DND-41 (cell line): ENCODE data around the gene ZDHHC13.

Experiments used
- ATAC-seq: fragments of 200-7000 bp; cut with Tn5 transposase; 3 replicates; pipeline ENCODE4 v1.9.1; 2021; ENCODE audit warnings: low read depth; ENCODE audit not compliant: insufficient read depth
- DNase-seq: peaks from one replicate; pipeline ENCODE4 v3.0.0-alpha.2; 2020
- H2AFZ ChIP-seq: 2 replicates; pipeline ENCODE4 v1.6.0; 2012; ENCODE audit warnings: low read depth, low read length
- H3K27ac ChIP-seq: 2 replicates; pipeline ENCODE4 v1.5.1; 2012; ENCODE audit warnings: low read length, inconsistent platforms
- H3K27me3 ChIP-seq: fragments of 200-600 bp; sonication (generic); 2 replicates; pipeline ENCODE4 v1.6.0; 2012; ENCODE audit warnings: low read length, mild to moderate bottlenecking, inconsistent platforms; ENCODE audit not compliant: insufficient read depth, poor library complexity
- H3K36me3 ChIP-seq: 2 replicates; pipeline ENCODE4 v1.5.1; 2012; ENCODE audit warnings: low read length, inconsistent platforms; ENCODE audit not compliant: insufficient read depth
- H3K4me1 ChIP-seq: 2 replicates; pipeline ENCODE4 v1.5.1; 2012; ENCODE audit warnings: mild to moderate bottlenecking, low read length; ENCODE audit not compliant: insufficient read depth
- H3K4me2 ChIP-seq: 2 replicates; pipeline ENCODE4 v1.6.0; 2012; ENCODE audit warnings: mild to moderate bottlenecking, moderate library complexity, low read length, inconsistent platforms; ENCODE audit not compliant: insufficient read depth
- H3K4me3 ChIP-seq, 2 experiments: fragments of 200-600 bp in 1 of 2; shearing (Covaris generic) in 1 of 2; 2 replicates each; pipeline ENCODE4 v1.5.1; 2012 to 2016; ENCODE audit warnings: inconsistent platforms in 2 of 2, low read length in 2 of 2, mild to moderate bottlenecking in 2 of 2, low read depth in 1 of 2, moderate library complexity in 1 of 2
- H3K79me2 ChIP-seq: 2 replicates; pipeline ENCODE4 v1.6.0; 2012; ENCODE audit warnings: low read length, inconsistent platforms; ENCODE audit not compliant: insufficient read depth
- H3K9ac ChIP-seq: 2 replicates; pipeline ENCODE4 v1.6.0; 2012; ENCODE audit warnings: low read depth, mild to moderate bottlenecking, inconsistent platforms, low read length, moderate library complexity
- H3K9me3 ChIP-seq: 2 replicates; pipeline ENCODE4 v1.5.1; 2012; ENCODE audit warnings: low read length, moderate library complexity, mild to moderate bottlenecking, inconsistent platforms; ENCODE audit not compliant: insufficient read depth, severe bottlenecking
- H4K20me1 ChIP-seq: 2 replicates; pipeline ENCODE4 v1.6.0; 2012; ENCODE audit warnings: low read length; ENCODE audit not compliant: insufficient read depth
- CTCF ChIP-seq: IDR thresholded peaks from 2 replicates; pipeline ENCODE4 v1.5.1; 2012; ENCODE audit warnings: borderline replicate concordance, low read length, moderate library complexity, mild to moderate bottlenecking; ENCODE audit not compliant: poor library complexity, severe bottlenecking; ENCODE audit errors: extremely low read depth
- EZH2 ChIP-seq: IDR thresholded peaks from 3 replicates; pipeline ENCODE4 v1.6.1; 2012; ENCODE audit warnings: borderline replicate concordance, low read depth, mild to moderate bottlenecking, moderate library complexity, low read length, inconsistent platforms; ENCODE audit not compliant: severe bottlenecking

The ZDHHC13 gene

DNA sequence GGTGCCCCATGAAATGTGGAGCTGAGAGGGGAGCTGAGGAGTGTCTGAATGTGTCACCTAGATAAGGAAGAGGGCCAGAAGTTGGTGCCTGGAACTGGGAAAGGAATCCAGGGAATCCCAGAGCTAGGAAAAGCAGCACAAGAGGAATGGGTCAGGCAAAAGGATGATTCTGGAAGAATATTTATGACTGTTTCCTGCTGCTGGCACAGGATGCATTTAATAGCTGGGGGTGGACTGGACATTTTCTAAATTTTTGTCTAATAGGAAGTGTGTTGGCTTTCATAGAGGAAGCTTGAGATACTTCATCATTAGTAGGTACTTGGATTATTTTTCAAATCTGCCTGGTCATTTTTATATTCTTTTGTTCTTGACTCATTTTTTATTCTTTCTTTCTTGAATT is 39.0 kb upstream of the ZDHHC13 start:
- no peak overlapping the region for H3K4me2 ChIP-seq

DNA sequence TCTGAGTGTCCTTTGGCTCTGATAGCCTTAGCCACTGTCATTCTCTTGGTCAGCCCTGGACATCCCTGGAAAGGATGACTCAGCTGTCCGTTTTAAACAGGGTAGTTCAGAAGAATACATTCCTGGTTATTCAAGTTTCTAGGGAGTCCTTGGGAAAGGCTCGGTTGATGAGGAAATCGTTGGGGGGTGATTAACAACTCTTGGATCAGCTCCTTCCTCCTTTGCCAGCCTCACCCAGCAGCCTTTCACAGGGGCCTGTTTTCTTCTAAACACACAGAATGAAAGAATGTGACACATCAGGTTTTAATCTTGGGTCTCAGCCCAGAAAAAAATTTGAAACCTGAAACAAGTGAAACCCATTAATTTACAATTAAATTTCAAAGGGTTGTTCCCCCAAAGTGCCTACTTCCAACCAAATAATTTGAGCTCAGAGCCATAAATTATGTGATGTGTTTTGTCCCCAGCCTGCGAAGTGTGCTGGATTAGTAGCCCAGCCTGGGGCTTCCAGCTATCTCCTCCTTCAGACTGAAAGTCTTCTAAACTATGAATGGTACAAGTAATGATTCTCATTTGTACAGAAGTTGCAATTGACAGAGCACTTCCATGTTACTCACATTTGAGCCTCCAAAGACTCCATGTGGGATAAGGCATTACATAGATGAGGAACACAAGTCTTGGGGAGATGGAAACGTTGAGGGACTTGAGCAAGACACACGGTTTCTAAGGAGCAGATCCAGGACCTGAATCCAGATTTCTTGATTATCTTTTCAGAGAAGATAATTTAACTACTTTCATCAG is 37.1 kb upstream of the ZDHHC13 start:
- Histone ChIP-seq H3K4me1 (no peaks in the 10 kb centered on the region), H3K36me3 (no peaks in the 10 kb centered on the region), H3K4me2 (no peak overlapping the region), H3K79me2 (no peaks in the 10 kb centered on the region), H3K9me3 (no peaks in the 10 kb centered on the region), H3K27ac (no peak overlapping the region), H2AFZ (no peak overlapping the region), H3K4me3 (no peak overlapping the region), H4K20me1 (no peaks in the 10 kb centered on the region), H3K9ac (no peak overlapping the region), H3K27me3 (peaks cover 7% of the 10 kb centered on the region)
- DNase-seq (no peak), ATAC-seq (no peak)
- TF ChIP-seq EZH2 (no peak), CTCF (no peak)

More for the DNA sequence above, 39.0 kb upstream of the ZDHHC13 start:
- Histone ChIP-seq H3K4me3 (no peak overlapping the region), H3K9ac (no peak overlapping the region), H3K36me3 (no peaks in the 10 kb centered on the region), H3K27me3 (peaks cover 10% of the 10 kb centered on the region), H3K79me2 (no peaks in the 10 kb centered on the region), H2AFZ (no peak overlapping the region), H3K9me3 (no peaks in the 10 kb centered on the region), H3K27ac (no peak overlapping the region), H4K20me1 (no peaks in the 10 kb centered on the region), H3K4me1 (no peaks in the 10 kb centered on the region)
- TF ChIP-seq EZH2 (no peak), CTCF (no peak)
- no peak for DNase-seq
- no peak for ATAC-seq

GRCh38 chr11:19080579-19080993 is 36.4 kb upstream of the ZDHHC13 start:
- Histone ChIP-seq H3K36me3 (no peaks in the 10 kb centered on the region), H3K27me3 (peaks cover 7% of the 10 kb centered on the region), H3K27ac (no peak overlapping the region), H3K4me3 (no peak overlapping the region), H2AFZ (no peak overlapping the region), H3K79me2 (no peaks in the 10 kb centered on the region), H3K4me1 (no peaks in the 10 kb centered on the region), H3K9ac (no peak overlapping the region), H3K9me3 (no peaks in the 10 kb centered on the region), H4K20me1 (no peaks in the 10 kb centered on the region), H3K4me2 (no peak overlapping the region)
- no peak for TF ChIP-seq EZH2
- TF ChIP-seq CTCF: no peak
- DNase-seq: no peak
- no peak for ATAC-seq
